B cell (primary cell): ENCODE measurements around the gene HPX. TPM values are rescaled to one million over a fixed set of nuclear protein-coding genes. Genes with fewer than 3 reads are reported as not detected.

Source experiments
- ATAC-seq: fragments of 200-7000 bp; cut with Tn5 transposase; one replicate; pipeline ENCODE4 v1.10.0; 2021; ENCODE audit warnings: low read depth, mild to moderate bottlenecking, moderate number of reproducible peaks, moderate library complexity
- CTCF ChIA-PET: fragments of 350-600 bp; sonication (Branson Sonifier 250); formaldehyde crosslinking; loops from one replicate; lab custom pipeline; 2021; ENCODE audit warnings: antibody characterized with exemption, inconsistent platforms; lab: Charles Lee
- POLR2A ChIA-PET: fragments of 350-600 bp; sonication (Branson Sonifier 250); formaldehyde crosslinking; loops from one replicate; lab custom pipeline; 2021; ENCODE audit warnings: antibody characterized with exemption; lab: Charles Lee
- DNase-seq: peaks from one replicate; pipeline ENCODE4 v3.0.0; 2013
- H2AFZ ChIP-seq: 2 replicates; pipeline ENCODE4 v1.6.1; 2012; ENCODE audit warnings: mild to moderate bottlenecking, low read depth, low read length; ENCODE audit not compliant: insufficient read depth, poor library complexity, severe bottlenecking
- H3K27ac ChIP-seq, 2 donors: 1 replicate in 1 of 2; 2 replicates in 1 of 2; pipeline ENCODE4 v1.5.1; 2012 to 2013; ENCODE audit warnings: low read length in 2 of 2, mild to moderate bottlenecking in 2 of 2, moderate library complexity in 1 of 2
- H3K27me3 ChIP-seq, 4 experiments: fragments of 200-600 bp in 1 of 4; sonication (generic) in 1 of 4; replicated peaks in 1 of 4; 1 replicate in 2 of 4; 2 replicates in 2 of 4; pipeline versions ENCODE4 v1.6.1 to v1.7.0; 2013 to 2016; ENCODE audit warnings: low read length in 3 of 4, mild to moderate bottlenecking in 2 of 4, mixed read lengths in 1 of 4, moderate library complexity in 1 of 4; ENCODE audit not compliant: insufficient read depth in 4 of 4, control insufficient read depth in 3 of 4; ENCODE audit errors: control extremely low read depth in 1 of 4
- H3K36me3 ChIP-seq, 2 experiments: replicated peaks in 1 of 2; 1 replicate in 1 of 2; 2 replicates in 1 of 2; pipeline versions ENCODE4 v1.6.1 to v1.7.1; 2013; ENCODE audit warnings: low read length in 1 of 2; ENCODE audit not compliant: insufficient read depth in 2 of 2, control insufficient read depth in 1 of 2; ENCODE audit errors: control extremely low read depth in 1 of 2, extremely low read depth in 1 of 2
- H3K4me1 ChIP-seq, 2 donors: fragments of 200-600 bp in 1 of 2; sonication (generic) in 1 of 2; 1 replicate in 1 of 2; 2 replicates in 1 of 2; pipeline versions ENCODE4 v1.5.1 to v1.6.1; 2013 to 2017; ENCODE audit warnings: low read length in 2 of 2; ENCODE audit not compliant: control insufficient read depth in 2 of 2, insufficient read depth in 2 of 2
- H3K4me2 ChIP-seq: replicated peaks from 2 replicates; pipeline ENCODE3; 2012; ENCODE audit warnings: mild to moderate bottlenecking, low read depth, low read length; ENCODE audit not compliant: poor library complexity, severe bottlenecking
- H3K4me3 ChIP-seq, 5 experiments: fragments of 200-600 bp in 1 of 5; sonication (generic) in 1 of 5; 1 replicate in 3 of 5; 2 replicates in 2 of 5; pipeline versions ENCODE4 v1.5.1 to v1.7.0; 2011 to 2016; ENCODE audit warnings: low read length in 4 of 5, mild to moderate bottlenecking in 4 of 5, low read depth in 2 of 5, control low read depth in 1 of 5, moderate library complexity in 1 of 5; ENCODE audit not compliant: insufficient read depth in 1 of 5; ENCODE audit errors: control extremely low read depth in 1 of 5, extremely low read depth in 1 of 5
- H3K79me2 ChIP-seq: fragments of 200-600 bp; sonication (generic); one replicate; pipeline ENCODE4 v1.6.0; 2016; ENCODE audit warnings: low read length; ENCODE audit not compliant: control insufficient read depth, insufficient read depth
- H3K9ac ChIP-seq: fragments of 200-600 bp; sonication (generic); 2 replicates; pipeline ENCODE4 v1.6.1; 2017; ENCODE audit warnings: mild to moderate bottlenecking, low read length, moderate library complexity
- H3K9me3 ChIP-seq, 3 donors: one replicate each; pipeline versions ENCODE4 v1.6.1 to v1.7.1; 2013; ENCODE audit warnings: low read length in 2 of 3; ENCODE audit not compliant: control insufficient read depth in 2 of 3, insufficient read depth in 1 of 3; ENCODE audit errors: control extremely low read depth in 1 of 3
- H4K20me1 ChIP-seq: 2 replicates; pipeline ENCODE4 v1.6.0; 2012; ENCODE audit warnings: mild to moderate bottlenecking, low read length; ENCODE audit not compliant: insufficient read depth, control insufficient read depth, poor library complexity, severe bottlenecking
- H3K27ac Mint-ChIP-seq: one replicate; pipeline ENCODE4 v1.8.0; 2021; ENCODE audit warnings: mixed read lengths
- H3K27me3 Mint-ChIP-seq: one replicate; pipeline ENCODE4 v1.8.0; 2021; ENCODE audit warnings: mixed read lengths
- H3K4me1 Mint-ChIP-seq: one replicate; pipeline ENCODE4 v1.8.0; 2021; ENCODE audit warnings: mixed read lengths
- H3K4me3 Mint-ChIP-seq: one replicate; pipeline ENCODE4 v1.8.0; 2021; ENCODE audit warnings: mixed read lengths
- H3K9me3 Mint-ChIP-seq: one replicate; pipeline ENCODE4 v1.8.0; 2022; ENCODE audit warnings: mixed read lengths; ENCODE audit not compliant: insufficient read depth
- CTCF ChIP-seq: fragments of 200-600 bp; IDR thresholded peaks from one replicate; pipeline ENCODE4 v1.8.0; 2022; ENCODE audit warnings: antibody characterized with exemption, mild to moderate bottlenecking
- EZH2 ChIP-seq: IDR thresholded peaks from 2 replicates; pipeline ENCODE4 v1.6.1; 2012; ENCODE audit warnings: borderline replicate concordance, low read depth, mild to moderate bottlenecking, moderate library complexity, low read length; ENCODE audit not compliant: insufficient read depth, poor library complexity, severe bottlenecking
- WGBS: methylation state at CpG from one replicate; pipeline ENCODE4 v1.1.5; 2013; ENCODE audit warnings: missing lambda C conversion rate; ENCODE audit not compliant: insufficient coverage; 5-methylcytosine and 5-hydroxymethylcytosine counted together
- intact Hi-C: fragments of 100-400 bp; cut with micrococcal nuclease; formaldehyde crosslinking; loops from one replicate; pipeline ENCODE4 v1.10.0; 2022
- polyA plus RNA-seq: library from polyadenylated mRNA; depleted of rRNA; stranded (reverse); fragments of >200 nt; gene quantifications from 2 replicates; pipeline ENCODE4 v1.2.3, GENCODE V29; 2012
- total RNA-seq, 2 donors: library from RNA; stranded (reverse); fragments of 120-200 nt in 1 of 2; gene quantifications; 1 replicate in 1 of 2; 2 replicates in 1 of 2; pipeline versions ENCODE4 v1.2.3 to v1.2.4, GENCODE V29; 2013 to 2022

Gene HPX
- total and polyA plus RNA-seq, 2 donors (not counting 1 experiment from before 2014, with no cell fraction given), result 0.64 to 1.1 TPM

GRCh38 chr11:6404342-6405051, 36.3 kb downstream of the HPX start:
- peak overlapping the region; percentile 83 for H3K4me2 ChIP-seq
- intact Hi-C loops, result no loop called here
- no peaks in the 10 kb centered on the region for H3K9me3 ChIP-seq
- WGBS, result 82% methylated on average over 13 of the region's 16 CpGs
- H3K27ac ChIP-seq, result no peak overlapping the region
- H3K4me1 ChIP-seq, result peaks cover 39 to 43% of the 10 kb centered on the region in 2 donors
- no peak for ATAC-seq
- no peaks in the 10 kb centered on the region for H4K20me1 ChIP-seq
- H3K9ac ChIP-seq, result no peak overlapping the region
- H3K79me2 ChIP-seq, result no peaks in the 10 kb centered on the region
- DNase-seq, result no peak
- Mint-ChIP-seq H3K9me3 (no peaks in the 10 kb centered on the region), H3K4me3 (peak overlapping the region; percentile 56), H3K27me3 (no peaks in the 10 kb centered on the region), H3K27ac (peak overlapping the region; percentile 73), H3K4me1 (peaks cover 62% of the 10 kb centered on the region)
- H2AFZ ChIP-seq, result no peak overlapping the region
- ChIA-PET CTCF (interaction anchor here (1.1 to 6.0 kb wide), 3 partner anchors 24 to 39 kb away, joined by 5 to 49 read pairs (median 5); no protein-coding TSS in a partner anchor), POLR2A (no interaction called here)
- H3K36me3 ChIP-seq, result peaks cover 0 to 3% of the 10 kb centered on the region in 2 experiments
- no peak for TF ChIP-seq EZH2
- no peak for TF ChIP-seq CTCF
- no peaks in the 10 kb centered on the region for H3K27me3 ChIP-seq
- H3K4me3 ChIP-seq, result no peak overlapping the region

GRCh38 chr11:6403539-6403938, 37.2 kb downstream of the HPX start:
- peak overlapping the region; percentile 83 for H3K4me2 ChIP-seq
- peaks cover 39 to 43% of the 10 kb centered on the region in 2 donors for H3K4me1 ChIP-seq
- H3K36me3 ChIP-seq, result peaks cover 0 to 3% of the 10 kb centered on the region in 2 experiments
- Mint-ChIP-seq H3K4me1 (peaks cover 62% of the 10 kb centered on the region), H3K27me3 (no peaks in the 10 kb centered on the region), H3K9me3 (no peaks in the 10 kb centered on the region), H3K27ac (peak overlapping the region; percentile 90), H3K4me3 (peak overlapping the region; percentile 80)
- H3K9me3 ChIP-seq, result no peaks in the 10 kb centered on the region
- H2AFZ ChIP-seq, result no peak overlapping the region
- DNase-seq (no peak), ATAC-seq (no peak)
- H3K4me3 ChIP-seq, result peak overlapping the region in 1 of 5 experiments; percentile 51
- ChIA-PET CTCF (interaction anchor here (1.4 to 6.0 kb wide), 4 partner anchors 13 to 41 kb away, joined by 4 to 49 read pairs (median 12); partner anchors contain the start of genes APBB1 and SMPD1), POLR2A (interaction anchor here (1.5 kb wide), 1 partner anchor 13 kb away, joined by 7 read pairs; the partner anchor contains the start of gene SMPD1)
- intact Hi-C loops, result no loop called here
- TF ChIP-seq EZH2, result no peak
- TF ChIP-seq CTCF, result no peak
- no peaks in the 10 kb centered on the region for H3K27me3 ChIP-seq
- H3K79me2 ChIP-seq, result no peaks in the 10 kb centered on the region
- peak overlapping the region; percentile 60 to 62 for H3K27ac ChIP-seq
- H4K20me1 ChIP-seq, result no peaks in the 10 kb centered on the region
- peak overlapping the region; percentile 53 for H3K9ac ChIP-seq
- WGBS, result 96% methylated on average over 5 of the region's 8 CpGs
